CD4-positive, alpha-beta T cell treated with Interleukin-6 for 4 hours (primary cell): ENCODE data around the gene PHOSPHO2.
A peak's percentile ranks its signal among the peaks of the same experiment; 100 is the strongest.

Experiments used
- DNase-seq: peaks from one replicate; pipeline ENCODE4 v3.0.0-alpha.2; 2020; ENCODE audit warnings: mixed read lengths

The PHOSPHO2 gene

GRCh38 chr2:169718930-169719504, 24.7 kb downstream of the PHOSPHO2 start:
- DNase-seq, result no peak

DNA sequence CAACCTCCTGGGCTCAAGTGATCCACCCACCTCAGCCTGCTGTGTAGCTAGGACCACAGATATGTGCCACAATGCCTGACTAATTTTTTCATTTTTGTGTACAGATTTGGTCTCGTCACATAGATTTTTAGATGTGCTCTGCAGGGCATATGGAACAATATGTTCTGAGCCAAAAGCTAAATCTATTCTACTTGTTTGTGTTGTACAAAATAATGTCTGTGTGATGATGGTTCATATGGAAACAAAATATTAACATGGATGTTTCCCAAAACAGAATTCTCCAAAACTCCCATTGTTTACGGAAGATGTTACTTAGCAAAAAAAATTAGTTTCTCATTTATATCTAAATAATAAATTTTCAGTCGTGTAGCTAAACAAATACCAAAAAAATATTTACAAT, 26.7 kb downstream of the PHOSPHO2 start:
- no peak for DNase-seq

GRCh38 chr2:169727065-169727464, 32.8 kb downstream of the PHOSPHO2 start:
- DNase-seq, result no peak

GRCh38 chr2:169729274-169729605, 35.0 kb downstream of the PHOSPHO2 start:
- no peak for DNase-seq

- no peak for DNase-seq
Observed at GRCh38 chr2:169732075-169732474, 37.8 kb downstream of the PHOSPHO2 start.

GRCh38 chr2:169732583-169733358, 38.5 kb downstream of the PHOSPHO2 start:
- DNase-seq, result no peak

- DNase-seq, result peak; percentile 3
Observed at GRCh38 chr2:169734169-169734847, 40.0 kb downstream of the PHOSPHO2 start.

GRCh38 chr2:169735623-169736022, 41.4 kb downstream of the PHOSPHO2 start:
- no peak for DNase-seq

- DNase-seq, result no peak
Observed at GRCh38 chr2:169736902-169737301, 42.6 kb downstream of the PHOSPHO2 start.

- no peak for DNase-seq
Observed at GRCh38 chr2:169738566-169739229, 44.4 kb downstream of the PHOSPHO2 start.

DNA sequence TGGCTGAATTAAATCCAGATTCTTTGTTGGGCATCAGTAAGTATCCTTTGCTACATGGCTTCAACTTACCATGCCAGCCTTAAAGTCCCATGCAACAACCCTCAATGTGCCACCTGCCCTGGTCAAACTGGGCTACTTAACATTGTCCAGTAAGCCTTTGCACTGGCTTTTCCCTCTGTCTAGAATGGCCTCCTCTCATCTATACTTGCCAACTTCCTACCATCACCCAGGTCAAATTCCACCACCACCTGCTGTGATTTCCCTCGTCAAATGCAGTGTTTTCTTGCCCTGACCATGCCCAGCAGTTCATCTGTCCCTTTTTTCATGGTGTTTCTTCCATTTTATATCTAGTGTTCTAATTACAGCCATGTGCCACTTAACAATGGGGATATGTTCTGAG, 45.1 kb downstream of the PHOSPHO2 start:
- DNase-seq, result no peak

GRCh38 chr2:169743549-169743948, 49.3 kb downstream of the PHOSPHO2 start:
- no peak for DNase-seq

DNA sequence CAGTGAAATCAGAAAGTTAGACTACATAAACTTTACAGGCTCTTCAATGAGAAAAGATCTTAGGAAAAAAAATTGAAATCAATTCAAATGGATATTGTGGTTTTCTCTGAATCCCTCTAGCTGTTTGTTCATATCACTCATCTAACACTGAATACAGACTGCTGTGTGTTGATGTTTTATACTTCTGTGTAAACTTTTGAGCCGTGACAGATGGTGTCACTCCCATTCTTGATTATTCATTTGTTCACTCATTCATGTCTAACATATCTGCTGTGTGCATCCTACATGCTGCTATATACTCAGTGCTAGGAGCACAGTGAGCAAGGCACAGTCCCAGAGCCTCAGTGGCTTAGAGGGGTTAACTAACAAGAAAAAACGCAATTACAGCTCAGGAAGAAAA, 52.0 kb downstream of the PHOSPHO2 start:
- DNase-seq, result no peak

- DNase-seq, result no peak
Observed at GRCh38 chr2:169748319-169748718, 54.0 kb downstream of the PHOSPHO2 start.
